Endothelial cell of umbilical vein (primary cell): ENCODE results near the gene CCDC27.

Experiments
- EZH2 ChIP-seq: IDR thresholded peaks from 2 replicates; pipeline ENCODE4 v1.6.1; 2012; ENCODE audit warnings: borderline replicate concordance, low read depth, mild to moderate bottlenecking, moderate library complexity, low read length, inconsistent platforms; ENCODE audit not compliant: severe bottlenecking
- MYC ChIP-seq: IDR thresholded peaks from one replicate; pipeline ENCODE4 v1.6.1; 2011; ENCODE audit warnings: mild to moderate bottlenecking, low read depth, low read length
- POLR2A ChIP-seq: IDR thresholded peaks from 2 replicates; pipeline ENCODE4 v1.6.1; 2012; ENCODE audit warnings: low read depth, mild to moderate bottlenecking, control low read depth, low read length
- TF ChIP-seq, protein P1 (sequence below), 2 donors: IDR thresholded peaks; 1 replicate in 1 of 2; 2 replicates in 1 of 2; pipeline ENCODE4 v1.5.1; 2011; ENCODE audit warnings: low read length in 2 of 2, mild to moderate bottlenecking in 2 of 2, moderate library complexity in 2 of 2, control low read depth in 1 of 2, inconsistent platforms in 1 of 2, low read depth in 1 of 2; ENCODE audit not compliant: insufficient read depth in 1 of 2; ENCODE audit errors: extremely low read depth in 1 of 2

DNA sequence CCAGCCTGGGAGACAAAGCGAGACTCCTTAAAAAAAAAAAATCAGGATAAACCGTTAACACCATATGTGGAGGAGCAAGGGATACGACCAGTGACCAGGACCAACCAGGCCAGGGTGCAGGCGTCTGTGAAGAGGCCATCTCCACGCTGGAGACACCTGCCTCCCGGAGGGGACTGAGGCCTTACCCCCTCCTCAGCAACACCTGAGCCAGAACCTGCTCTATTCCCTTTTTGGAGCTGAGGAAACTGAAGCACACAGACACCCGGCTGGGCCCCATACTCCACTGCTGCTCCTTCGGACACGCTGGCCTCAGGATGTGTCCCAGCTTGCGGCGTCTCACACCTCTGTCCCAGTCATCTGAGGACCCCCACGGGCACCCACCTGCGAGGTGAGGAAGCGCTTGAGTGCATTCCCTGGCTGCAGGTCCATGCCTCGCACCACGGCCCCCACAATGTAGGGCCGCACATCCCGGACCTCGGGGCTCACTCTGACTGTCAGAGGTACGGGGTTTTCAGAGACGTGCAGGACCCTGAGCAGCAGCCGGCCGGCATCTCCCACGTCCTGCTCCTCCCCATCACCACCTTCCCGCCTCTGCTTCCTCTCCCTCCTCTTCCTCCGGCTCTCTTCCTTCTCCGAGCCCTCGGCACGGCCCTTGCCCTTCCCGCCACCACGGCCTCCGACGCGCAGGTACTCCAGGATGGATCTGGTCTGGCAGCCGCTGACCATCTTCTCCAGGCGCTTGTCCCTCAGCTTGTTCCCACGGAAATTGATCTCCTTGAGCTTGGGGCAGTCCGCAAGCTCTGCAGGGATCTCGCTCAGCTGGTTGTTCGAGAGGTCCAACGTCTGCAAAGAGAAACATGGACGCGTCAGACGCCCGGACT is 34.5 kb downstream of the CCDC27 start:
- TF ChIP-seq, protein P1, sequence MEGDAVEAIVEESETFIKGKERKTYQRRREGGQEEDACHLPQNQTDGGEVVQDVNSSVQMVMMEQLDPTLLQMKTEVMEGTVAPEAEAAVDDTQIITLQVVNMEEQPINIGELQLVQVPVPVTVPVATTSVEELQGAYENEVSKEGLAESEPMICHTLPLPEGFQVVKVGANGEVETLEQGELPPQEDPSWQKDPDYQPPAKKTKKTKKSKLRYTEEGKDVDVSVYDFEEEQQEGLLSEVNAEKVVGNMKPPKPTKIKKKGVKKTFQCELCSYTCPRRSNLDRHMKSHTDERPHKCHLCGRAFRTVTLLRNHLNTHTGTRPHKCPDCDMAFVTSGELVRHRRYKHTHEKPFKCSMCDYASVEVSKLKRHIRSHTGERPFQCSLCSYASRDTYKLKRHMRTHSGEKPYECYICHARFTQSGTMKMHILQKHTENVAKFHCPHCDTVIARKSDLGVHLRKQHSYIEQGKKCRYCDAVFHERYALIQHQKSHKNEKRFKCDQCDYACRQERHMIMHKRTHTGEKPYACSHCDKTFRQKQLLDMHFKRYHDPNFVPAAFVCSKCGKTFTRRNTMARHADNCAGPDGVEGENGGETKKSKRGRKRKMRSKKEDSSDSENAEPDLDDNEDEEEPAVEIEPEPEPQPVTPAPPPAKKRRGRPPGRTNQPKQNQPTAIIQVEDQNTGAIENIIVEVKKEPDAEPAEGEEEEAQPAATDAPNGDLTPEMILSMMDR (IDR thresholded peaks at IDR 0.05; ENCODE audit: extremely low read depth in 1 of 2, insufficient read depth in 1 of 2, low read depth in 1 of 2, low read length in 2 of 2): no peak
- TF ChIP-seq MYC: no peak
- TF ChIP-seq POLR2A: no peak
- no peak for TF ChIP-seq EZH2
